Ovary (tissue), 9 donors: Measurements from ENCODE around the gene CHMP4A. TPM values are rescaled to one million over a fixed set of nuclear protein-coding genes. Genes with fewer than 3 reads are reported as not detected.

Experiments used
- DNase-seq, 5 donors: peaks; one replicate each; pipeline ENCODE4 v3.0.0-alpha.2; 2019 to 2020
- H3K27ac ChIP-seq, 2 donors: fragments of 200-600 bp; one replicate each; pipeline versions ENCODE4 v1.5.1 to v1.8.0; 2019 to 2022
- H3K27me3 ChIP-seq: fragments of 200-600 bp; one replicate; pipeline ENCODE4 v1.8.0; 2022
- H3K36me3 ChIP-seq: fragments of 200-600 bp; sonication (generic); one replicate; pipeline ENCODE4 v1.5.1; 2019
- H3K4me1 ChIP-seq: one replicate; pipeline ENCODE4 v1.8.1; 2013; ENCODE audit warnings: mild to moderate bottlenecking, moderate library complexity; ENCODE audit not compliant: insufficient read depth
- H3K4me3 ChIP-seq: fragments of 200-600 bp; sonication (generic); one replicate; pipeline ENCODE4 v1.5.1; 2017
- H3K9me3 ChIP-seq, 2 donors: fragments of 200-600 bp in 1 of 2; sonication (generic) in 1 of 2; one replicate each; pipeline versions ENCODE4 v1.5.1 to v1.8.1; 2013 to 2019; ENCODE audit warnings: mild to moderate bottlenecking in 1 of 2, moderate library complexity in 1 of 2
- EP300 ChIP-seq: sonication (generic); formaldehyde crosslinking; IDR thresholded peaks from one replicate; pipeline ENCODE4 v1.6.1; 2017; ENCODE audit warnings: antibody characterized with exemption
- POLR2A ChIP-seq: fragments of 450-650 bp; IDR thresholded peaks from one replicate; pipeline ENCODE4 v1.6.1; 2017; ENCODE audit warnings: antibody characterized with exemption, mild to moderate bottlenecking, moderate library complexity
- WGBS, 3 donors: extraction: QIAGEN DNeasy Blood & Tissue Kit in 1 of 3; methylation state at CpG; one replicate each; pipeline versions ENCODE4 v1.1.5 to v1.1.7; 2013 to 2017; 5-methylcytosine and 5-hydroxymethylcytosine counted together
- intact Hi-C, 4 donors: fragments of 100-400 bp; cut with DNase I; formaldehyde crosslinking; loops; one replicate each; pipeline versions ENCODE4 v1.11.0 to v1.15.1; 2022 to 2023
- polyA plus RNA-seq, 2 donors: library from polyadenylated mRNA; stranded (reverse); fragments of 200-250 nt in 1 of 2; fragments of 350-450 nt in 1 of 2; fragmentation: Illumina TruSeq in 1 of 2; extraction: RNeasy Lipid Tissue Mini Kit (QIAGEN cat#74804) in 1 of 2; gene quantifications; one replicate each; pipeline ENCODE4 v1.2.3, GENCODE V29; 2013 to 2014
- total RNA-seq, 7 donors: library from RNA; depleted of rRNA in 2 of 7; stranded (reverse); fragments of >200 nt in 2 of 7; fragmentation: NEBNext Ultra II Directional in 3 of 7; extraction: Animal tissue kit (Norgen Biotek cat#: 25700) in 3 of 7; gene quantifications; one replicate each; pipeline versions ENCODE4 v1.1.0 to v1.2.4, GENCODE V29; 2016 to 2023
- TF ChIP-seq, protein P1 (sequence below), 3 donors: fragments of 450-650 bp in 2 of 3; fragments of 200-600 bp in 1 of 3; IDR thresholded peaks; one replicate each; pipeline versions ENCODE4 v1.5.1 to v1.8.0; 2016 to 2022; ENCODE audit warnings: antibody characterized with exemption in 3 of 3, mild to moderate bottlenecking in 1 of 3
- donor health status: DM: no; HTN: no; CAD: no; lungs with moderate emphysema.
- donor health status: DM: no; HTN: no; CAD: no.
- donor health status: Bipolar disorder and iron deficiency.
- donor health status: DM: yes; HTN: yes; CAD: no.
- donor health status: DM: no; HTN: no; CAD: no.
- donor health status: DM: yes; HTN: yes; CAD: no.

Gene CHMP4A
- total and polyA plus RNA-seq, 9 donors: 26.8 to 105 (median 41.7) TPM

DNA sequence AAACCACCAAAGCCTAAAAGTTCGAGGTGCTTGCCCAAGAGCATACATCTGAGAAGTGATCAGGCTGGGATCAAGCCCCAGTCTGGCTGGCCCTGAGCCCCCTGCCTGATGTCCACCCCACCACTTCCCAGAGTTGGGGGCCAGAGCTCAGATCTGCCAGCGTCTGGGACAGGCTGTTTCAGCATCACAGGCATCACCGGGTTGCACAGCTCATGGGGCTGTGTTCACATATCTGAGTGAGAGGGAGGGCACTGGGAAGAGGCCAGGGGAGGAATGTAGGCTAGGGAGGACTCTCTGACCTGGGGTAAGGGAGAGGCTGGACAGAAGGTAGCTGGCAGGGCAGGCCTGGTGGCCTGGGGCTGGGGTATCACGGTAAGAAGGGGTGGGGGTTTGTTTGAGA, 43.7 kb upstream of the CHMP4A start:
- Histone ChIP-seq H3K36me3 (no peaks in the 10 kb centered on the region), H3K27me3 (no peaks in the 10 kb centered on the region), H3K27ac (no peak overlapping the region), H3K9me3 (no peaks in the 10 kb centered on the region), H3K4me3 (no peak overlapping the region), H3K4me1 (peaks cover 3% of the 10 kb centered on the region)
- TF ChIP-seq, protein P1, sequence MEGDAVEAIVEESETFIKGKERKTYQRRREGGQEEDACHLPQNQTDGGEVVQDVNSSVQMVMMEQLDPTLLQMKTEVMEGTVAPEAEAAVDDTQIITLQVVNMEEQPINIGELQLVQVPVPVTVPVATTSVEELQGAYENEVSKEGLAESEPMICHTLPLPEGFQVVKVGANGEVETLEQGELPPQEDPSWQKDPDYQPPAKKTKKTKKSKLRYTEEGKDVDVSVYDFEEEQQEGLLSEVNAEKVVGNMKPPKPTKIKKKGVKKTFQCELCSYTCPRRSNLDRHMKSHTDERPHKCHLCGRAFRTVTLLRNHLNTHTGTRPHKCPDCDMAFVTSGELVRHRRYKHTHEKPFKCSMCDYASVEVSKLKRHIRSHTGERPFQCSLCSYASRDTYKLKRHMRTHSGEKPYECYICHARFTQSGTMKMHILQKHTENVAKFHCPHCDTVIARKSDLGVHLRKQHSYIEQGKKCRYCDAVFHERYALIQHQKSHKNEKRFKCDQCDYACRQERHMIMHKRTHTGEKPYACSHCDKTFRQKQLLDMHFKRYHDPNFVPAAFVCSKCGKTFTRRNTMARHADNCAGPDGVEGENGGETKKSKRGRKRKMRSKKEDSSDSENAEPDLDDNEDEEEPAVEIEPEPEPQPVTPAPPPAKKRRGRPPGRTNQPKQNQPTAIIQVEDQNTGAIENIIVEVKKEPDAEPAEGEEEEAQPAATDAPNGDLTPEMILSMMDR (IDR thresholded peaks at IDR 0.05): no peak
- no peak for TF ChIP-seq EP300
- TF ChIP-seq POLR2A: no peak
- WGBS, 3 donors: 31 to 42% (median 35%) methylated on average over 4 of the region's 4 CpGs
- intact Hi-C loops: no loop called here
- DNase-seq: peak in 1 of 5 donors; percentile 17

DNA sequence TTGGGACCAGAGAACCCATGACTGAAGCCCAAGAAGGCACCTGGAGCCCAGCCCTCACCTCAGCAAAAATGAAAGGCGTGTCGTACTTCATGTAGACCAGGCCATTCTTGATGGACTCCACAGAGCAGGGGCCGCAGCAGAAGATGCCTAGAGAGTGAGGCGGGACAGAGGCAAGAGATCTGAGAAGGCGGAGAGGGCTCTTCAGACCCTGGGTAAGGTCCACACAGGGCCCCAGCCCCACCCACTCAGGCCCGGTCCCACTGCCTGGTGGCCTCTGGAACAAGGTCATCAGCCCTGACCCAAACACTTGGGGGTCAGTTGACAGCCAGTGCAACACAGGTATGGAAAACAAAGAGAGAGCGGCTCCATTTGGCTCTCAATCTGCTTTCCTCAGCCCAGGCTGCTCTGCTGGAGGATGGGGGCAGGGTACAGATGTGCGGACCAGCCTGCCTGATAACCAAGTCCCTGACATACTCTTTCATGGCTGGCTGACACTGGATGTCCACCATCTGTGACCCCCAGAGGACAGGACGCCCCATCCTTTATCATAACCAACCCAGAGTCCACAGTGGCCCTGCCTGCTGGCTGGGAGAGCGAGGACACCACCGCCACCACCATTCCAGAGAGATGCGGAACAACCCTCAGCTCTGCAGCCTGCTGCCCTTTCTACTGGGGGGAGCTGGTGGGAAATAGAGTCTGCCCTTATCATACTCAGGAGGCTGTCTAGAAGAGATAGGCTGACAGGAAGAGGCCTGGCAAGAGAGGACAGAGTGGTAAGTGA, 42.8 kb upstream of the CHMP4A start:
- Histone ChIP-seq H3K27me3 (no peaks in the 10 kb centered on the region), H3K4me1 (peaks cover 3% of the 10 kb centered on the region), H3K4me3 (no peak overlapping the region), H3K27ac (no peak overlapping the region), H3K9me3 (no peaks in the 10 kb centered on the region), H3K36me3 (no peaks in the 10 kb centered on the region)
- DNase-seq: peak in 2 of 5 donors; percentile 10 to 18
- 93 to 94% (median 93%) methylated on average over 12 of the region's 12 CpGs for WGBS, 3 donors
- intact Hi-C loops: no loop called here
- TF ChIP-seq EP300: no peak
- TF ChIP-seq POLR2A: no peak
- TF ChIP-seq, protein P1 (IDR thresholded peaks at IDR 0.05): no peak

DNA sequence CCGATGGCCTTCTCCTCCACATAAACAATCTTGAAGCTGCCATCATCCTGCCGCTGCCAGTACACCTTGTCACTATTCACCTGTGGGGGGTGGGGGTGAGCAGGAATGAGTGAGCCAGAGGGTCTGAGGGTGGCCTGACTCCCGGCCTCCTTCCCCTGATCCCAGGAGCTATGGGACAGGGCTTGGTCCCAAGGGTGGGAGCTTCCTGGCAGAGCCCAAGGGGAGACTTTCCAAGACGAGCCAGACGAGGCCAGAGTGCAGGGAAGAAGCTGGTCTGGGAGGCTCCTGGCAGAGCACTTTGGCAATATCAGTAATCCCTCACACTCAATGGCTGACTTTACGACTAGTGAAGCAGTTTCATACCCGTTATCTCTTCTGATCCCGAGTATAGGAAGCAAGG, 42.1 kb upstream of the CHMP4A start:
- Histone ChIP-seq H3K27me3 (no peaks in the 10 kb centered on the region), H3K9me3 (no peaks in the 10 kb centered on the region), H3K36me3 (no peaks in the 10 kb centered on the region), H3K4me1 (peaks cover 3% of the 10 kb centered on the region), H3K27ac (no peak overlapping the region), H3K4me3 (no peak overlapping the region)
- intact Hi-C loops: no loop called here
- TF ChIP-seq, protein P1 (IDR thresholded peaks at IDR 0.05): no peak
- TF ChIP-seq EP300 (no peak), POLR2A (no peak)
- DNase-seq: peak in 2 of 5 donors; percentile 13 to 20
- WGBS, 3 donors: 86 to 91% (median 86%) methylated on average over 8 of the region's 8 CpGs

DNA sequence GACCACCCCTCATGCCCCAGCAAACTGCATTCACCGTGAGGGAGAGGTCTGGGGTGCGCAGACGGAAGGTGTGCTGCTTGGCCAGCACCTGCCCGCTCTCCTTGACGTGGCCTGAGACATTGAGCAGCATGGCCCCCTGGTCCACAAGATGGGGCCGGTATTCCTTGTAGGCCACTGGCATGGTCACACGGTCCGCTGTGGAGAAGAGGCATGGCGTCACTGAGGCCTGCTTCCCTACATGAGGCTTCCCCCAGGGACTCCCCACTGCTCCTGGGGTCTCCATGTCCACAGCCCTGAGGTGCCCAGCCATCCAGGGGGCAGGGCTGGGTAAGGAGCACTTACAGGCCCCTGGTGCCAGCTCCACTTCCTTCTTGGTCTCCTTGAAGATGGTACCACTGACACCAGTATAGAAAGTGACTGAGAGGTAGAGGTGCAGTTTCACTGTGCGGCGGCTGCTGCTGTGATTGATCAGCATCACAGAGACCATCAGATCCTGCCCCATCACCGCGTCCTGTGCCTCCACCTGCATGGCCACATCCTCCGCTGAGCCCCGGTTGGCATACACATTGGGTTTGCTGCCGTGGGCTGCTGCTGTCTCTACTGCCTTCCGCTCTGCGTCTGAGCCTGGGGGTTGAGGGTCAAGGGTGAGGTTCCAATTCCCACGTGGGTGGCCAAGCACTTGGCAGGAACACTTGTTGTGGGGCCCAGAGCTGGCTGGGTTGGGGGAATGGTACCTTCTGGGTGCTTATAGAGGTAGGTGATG, 41.5 kb upstream of the CHMP4A start:
- no peak overlapping the region for H3K27ac ChIP-seq
- H3K27me3 ChIP-seq: no peaks in the 10 kb centered on the region
- intact Hi-C loops: no loop called here
- no peaks in the 10 kb centered on the region for H3K9me3 ChIP-seq
- peaks cover 3% of the 10 kb centered on the region for H3K4me1 ChIP-seq
- peak in 3 of 5 donors; percentile 11 to 29 (median 12) for DNase-seq
- whole genome bisulfite sequencing, 3 donors: 88 to 91% (median 91%) methylated on average over 19 of the region's 19 CpGs
- H3K36me3 ChIP-seq: no peaks in the 10 kb centered on the region
- H3K4me3 ChIP-seq: no peak overlapping the region
- TF ChIP-seq, protein P1 (IDR thresholded peaks at IDR 0.05): no peak
- TF ChIP-seq POLR2A: no peak
